Measurements from ENCODE around the gene ARHGEF1.
"Not testable (repeated sequence)": the region's sequence is repeated elsewhere in the genome, so short reads cannot be mapped to it uniquely, and the experiment has no call there.

Gene ARHGEF1

GRCh38 chr19:41933693-41934426, 50.9 kb downstream of the ARHGEF1 start:
- no peak overlapping the region for H3K27ac ChIP-seq (ENCODE audit: low read length)
- H3K36me3 ChIP-seq (ENCODE audit: control insufficient read depth, low read depth, low read length), result no peaks in the 10 kb centered on the region
- H3K4me3 ChIP-seq (ENCODE audit: low read length), result no peak overlapping the region
- no peaks in the 10 kb centered on the region for H3K9me3 ChIP-seq (ENCODE audit: control insufficient read depth, low read depth, low read length)
- no peak overlapping the region for H3K9ac ChIP-seq (ENCODE audit: low read length)
- H3K4me1 ChIP-seq (ENCODE audit: control insufficient read depth, low read depth, low read length), result peaks cover 4% of the 10 kb centered on the region
- peaks cover 94% of the 10 kb centered on the region for H3K27me3 ChIP-seq (ENCODE audit: control insufficient read depth, insufficient read depth, low read length)

DNA sequence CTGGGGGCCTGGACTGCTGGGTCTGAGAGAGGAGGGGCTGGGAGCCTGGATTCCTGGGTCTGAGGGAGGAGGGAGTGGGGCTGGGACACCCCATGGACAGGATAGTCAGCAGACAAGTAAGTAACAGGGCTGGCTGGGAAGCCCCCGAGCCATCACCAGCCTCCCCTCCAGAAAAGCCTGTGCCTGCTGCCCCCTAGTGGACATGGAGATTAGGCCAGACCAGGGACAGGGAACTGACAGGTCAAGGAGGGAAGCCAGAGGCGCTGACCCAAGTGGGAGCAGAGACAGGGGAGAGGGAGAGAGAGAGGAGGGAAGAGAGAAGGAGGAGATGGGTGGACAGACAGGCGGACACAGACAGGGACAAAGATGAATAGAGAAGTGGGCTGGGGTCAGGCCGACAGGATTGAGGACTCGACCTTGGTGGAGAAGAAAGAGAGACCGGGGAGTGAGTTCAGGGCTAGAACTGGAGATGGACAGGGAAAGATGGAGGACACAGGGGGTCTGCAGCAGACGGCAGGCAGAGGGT, 51.9 kb downstream of the ARHGEF1 start:
- Histone ChIP-seq H3K36me3 (ENCODE audit: control insufficient read depth, low read depth, low read length) (no peaks in the 10 kb centered on the region), H3K9me3 (ENCODE audit: control insufficient read depth, low read depth, low read length) (no peaks in the 10 kb centered on the region), H3K9ac (ENCODE audit: low read length) (no peak overlapping the region), H3K4me3 (ENCODE audit: low read length) (no peak overlapping the region), H3K27ac (ENCODE audit: low read length) (no peak overlapping the region), H3K4me1 (ENCODE audit: control insufficient read depth, low read depth, low read length) (peaks cover 4% of the 10 kb centered on the region), H3K27me3 (ENCODE audit: control insufficient read depth, insufficient read depth, low read length) (peaks cover 89% of the 10 kb centered on the region)

GRCh38 chr19:41935760-41936415, 52.9 kb downstream of the ARHGEF1 start:
- Histone ChIP-seq H3K9me3 (ENCODE audit: control insufficient read depth, low read depth, low read length) (no peaks in the 10 kb centered on the region), H3K4me1 (ENCODE audit: control insufficient read depth, low read depth, low read length) (peaks cover 4% of the 10 kb centered on the region), H3K36me3 (ENCODE audit: control insufficient read depth, low read depth, low read length) (no peaks in the 10 kb centered on the region), H3K27ac (ENCODE audit: low read length) (no peak overlapping the region), H3K27me3 (ENCODE audit: control insufficient read depth, insufficient read depth, low read length) (peaks cover 87% of the 10 kb centered on the region), H3K4me3 (ENCODE audit: low read length) (no peak overlapping the region), H3K9ac (ENCODE audit: low read length) (no peak overlapping the region)

- H3K4me1 ChIP-seq (ENCODE audit: control insufficient read depth, low read depth, low read length), result peaks cover 3% of the 10 kb centered on the region
- no peak overlapping the region for H3K4me3 ChIP-seq (ENCODE audit: low read length)
- H3K27ac ChIP-seq (ENCODE audit: low read length), result no peak overlapping the region
- H3K9ac ChIP-seq (ENCODE audit: low read length), result no peak overlapping the region
- H3K9me3 ChIP-seq (ENCODE audit: control insufficient read depth, low read depth, low read length), result no peaks in the 10 kb centered on the region
- no peaks in the 10 kb centered on the region for H3K36me3 ChIP-seq (ENCODE audit: control insufficient read depth, low read depth, low read length)
- H3K27me3 ChIP-seq (ENCODE audit: control insufficient read depth, insufficient read depth, low read length), result peaks cover 87% of the 10 kb centered on the region
Measured at GRCh38 chr19:41936416-41936850, 53.4 kb downstream of the ARHGEF1 start.

DNA sequence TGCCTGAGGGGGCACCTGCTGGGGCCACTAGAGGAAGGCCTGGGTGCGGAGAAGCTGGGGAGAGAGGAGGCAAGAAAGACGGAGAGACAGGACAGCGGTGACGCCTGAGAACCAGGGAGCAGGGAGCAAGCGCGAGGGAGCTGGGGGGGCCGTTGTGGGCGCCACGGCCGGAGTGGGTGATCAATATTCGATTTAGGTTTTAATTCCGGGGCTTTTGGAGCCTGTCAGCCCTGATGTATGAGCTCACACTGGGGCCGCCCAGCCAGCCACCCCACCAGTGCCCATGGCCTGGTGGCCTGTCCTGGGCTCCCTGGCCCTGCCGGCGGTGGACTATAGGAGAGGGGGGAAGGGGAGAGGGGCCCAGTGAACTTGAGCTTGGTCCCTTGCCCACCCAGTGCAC, 54.0 kb downstream of the ARHGEF1 start:
- Histone ChIP-seq H3K27me3 (ENCODE audit: control insufficient read depth, insufficient read depth, low read length) (peaks cover 87% of the 10 kb centered on the region), H3K4me3 (ENCODE audit: low read length) (no peak overlapping the region)

DNA sequence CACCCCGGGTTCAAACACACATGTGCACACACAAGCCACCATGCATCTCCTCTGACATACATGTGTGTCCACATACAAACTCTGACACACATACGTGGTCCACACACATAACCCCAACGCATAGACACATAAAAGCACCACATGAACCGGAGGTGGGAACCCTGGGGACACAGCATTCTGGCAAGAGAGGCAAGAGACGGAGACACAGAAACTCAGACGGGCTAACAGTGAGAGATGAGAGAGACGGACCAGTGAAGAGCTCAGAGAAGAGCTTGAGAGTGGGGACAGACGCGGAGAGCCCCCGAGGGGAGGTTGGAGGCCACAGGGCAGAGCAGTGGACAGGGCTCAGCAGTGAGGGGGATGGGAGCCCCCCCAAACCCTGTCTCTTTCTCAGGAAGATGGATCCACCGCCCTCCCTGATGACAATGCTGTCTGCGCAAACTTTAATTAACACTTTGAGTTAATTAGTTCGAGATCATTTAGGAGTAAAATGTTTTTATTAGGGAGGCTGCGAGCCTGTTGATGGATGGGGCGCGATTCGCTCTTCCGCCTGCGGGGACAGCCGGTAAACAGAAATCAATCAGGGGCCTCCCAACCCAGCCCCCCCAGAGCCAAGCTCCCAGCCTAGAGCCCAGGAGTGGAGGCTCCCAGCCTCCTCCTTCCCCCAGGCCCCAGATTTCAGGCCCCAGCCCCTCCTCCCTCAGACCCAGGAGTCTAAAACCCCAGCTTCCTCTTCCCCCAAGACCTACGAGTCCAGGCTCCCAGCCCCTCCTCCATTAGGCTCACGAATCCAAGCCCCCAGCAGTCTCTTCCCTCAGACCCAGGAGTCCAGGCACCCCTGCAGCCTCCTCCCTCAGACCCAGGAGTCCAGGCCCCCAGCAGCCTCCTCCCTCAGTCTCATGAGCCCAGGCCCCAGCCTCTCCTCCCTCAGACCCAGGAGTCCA, 54.8 kb downstream of the ARHGEF1 start:
- H3K27me3 ChIP-seq (ENCODE audit: control insufficient read depth, insufficient read depth, low read length), result peaks cover 78% of the 10 kb centered on the region
- no peak overlapping the region for H3K27ac ChIP-seq (ENCODE audit: low read length)
- H3K4me1 ChIP-seq (ENCODE audit: control insufficient read depth, low read depth, low read length), result no peaks in the 10 kb centered on the region

More for the DNA sequence above, 54.0 kb downstream of the ARHGEF1 start:
- Histone ChIP-seq H3K9ac (ENCODE audit: low read length) (no peak overlapping the region), H3K27ac (ENCODE audit: low read length) (no peak overlapping the region), H3K4me1 (ENCODE audit: control insufficient read depth, low read depth, low read length) (no peaks in the 10 kb centered on the region), H3K36me3 (ENCODE audit: control insufficient read depth, low read depth, low read length) (no peaks in the 10 kb centered on the region), H3K9me3 (ENCODE audit: control insufficient read depth, low read depth, low read length) (no peaks in the 10 kb centered on the region)

DNA sequence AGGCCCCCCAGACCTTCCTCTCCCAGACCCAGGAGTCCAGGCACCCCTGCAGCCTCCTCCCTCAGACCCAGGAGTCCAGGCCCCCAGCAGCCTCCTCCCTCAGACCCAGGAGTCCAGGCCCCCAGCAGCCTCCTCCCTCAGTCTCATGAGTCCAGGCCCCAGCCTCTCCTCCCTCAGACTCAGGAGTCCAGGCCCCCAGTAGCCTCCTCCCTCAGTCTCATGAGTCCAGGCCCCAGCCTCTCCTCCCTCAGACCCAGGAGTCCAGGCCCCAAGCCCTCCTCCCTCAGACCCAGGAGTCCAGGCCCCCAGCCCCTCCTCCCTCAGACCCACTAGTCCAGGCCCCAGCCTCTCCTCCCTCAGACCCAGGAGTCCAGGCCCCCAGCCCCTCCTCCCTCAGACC, 56.2 kb downstream of the ARHGEF1 start:
- not testable (repeated sequence) for H3K36me3 ChIP-seq (ENCODE audit: control insufficient read depth, low read depth, low read length); H3K9ac ChIP-seq (ENCODE audit: low read length); H3K27ac ChIP-seq (ENCODE audit: low read length); H3K4me1 ChIP-seq (ENCODE audit: control insufficient read depth, low read depth, low read length); H3K9me3 ChIP-seq (ENCODE audit: control insufficient read depth, low read depth, low read length); H3K4me3 ChIP-seq (ENCODE audit: low read length)
- H3K27me3 ChIP-seq (ENCODE audit: control insufficient read depth, insufficient read depth, low read length), result peaks cover 64% of the 10 kb centered on the region

More for the DNA sequence above, 54.8 kb downstream of the ARHGEF1 start:
- Histone ChIP-seq H3K4me3 (ENCODE audit: low read length) (no peak overlapping the region), H3K9me3 (ENCODE audit: control insufficient read depth, low read depth, low read length) (no peaks in the 10 kb centered on the region), H3K36me3 (ENCODE audit: control insufficient read depth, low read depth, low read length) (no peaks in the 10 kb centered on the region), H3K9ac (ENCODE audit: low read length) (no peak overlapping the region)

- Histone ChIP-seq H3K27me3 (ENCODE audit: control insufficient read depth, insufficient read depth, low read length) (peaks cover 55% of the 10 kb centered on the region), H3K27ac (ENCODE audit: low read length) (no peak overlapping the region), H3K9ac (ENCODE audit: low read length) (no peak overlapping the region), H3K36me3 (ENCODE audit: control insufficient read depth, low read depth, low read length) (no peaks in the 10 kb centered on the region), H3K4me1 (ENCODE audit: control insufficient read depth, low read depth, low read length) (no peaks in the 10 kb centered on the region), H3K9me3 (ENCODE audit: control insufficient read depth, low read depth, low read length) (no peaks in the 10 kb centered on the region), H3K4me3 (ENCODE audit: low read length) (peak overlapping the region; percentile 54)
Measured at GRCh38 chr19:41939861-41940730, 57.1 kb downstream of the ARHGEF1 start.

GRCh38 chr19:41940731-41941409, 57.9 kb downstream of the ARHGEF1 start:
- H3K27ac ChIP-seq (ENCODE audit: low read length), result no peak overlapping the region

GRCh38 chr19:41941410-41942202, 58.6 kb downstream of the ARHGEF1 start:
- H3K27me3 ChIP-seq (ENCODE audit: control insufficient read depth, insufficient read depth, low read length), result peaks cover 40% of the 10 kb centered on the region
- no peak overlapping the region for H3K9ac ChIP-seq (ENCODE audit: low read length)
- no peak overlapping the region for H3K4me3 ChIP-seq (ENCODE audit: low read length)
- no peak overlapping the region for H3K27ac ChIP-seq (ENCODE audit: low read length)
- H3K9me3 ChIP-seq (ENCODE audit: control insufficient read depth, low read depth, low read length), result no peaks in the 10 kb centered on the region
- H3K4me1 ChIP-seq (ENCODE audit: control insufficient read depth, low read depth, low read length), result no peaks in the 10 kb centered on the region
- no peaks in the 10 kb centered on the region for H3K36me3 ChIP-seq (ENCODE audit: control insufficient read depth, low read depth, low read length)

More at GRCh38 chr19:41940731-41941409, 57.9 kb downstream of the ARHGEF1 start:
- Histone ChIP-seq H3K27me3 (ENCODE audit: control insufficient read depth, insufficient read depth, low read length) (peaks cover 48% of the 10 kb centered on the region), H3K4me1 (ENCODE audit: control insufficient read depth, low read depth, low read length) (no peaks in the 10 kb centered on the region), H3K9me3 (ENCODE audit: control insufficient read depth, low read depth, low read length) (no peaks in the 10 kb centered on the region), H3K4me3 (ENCODE audit: low read length) (peak overlapping the region; percentile 45), H3K36me3 (ENCODE audit: control insufficient read depth, low read depth, low read length) (no peaks in the 10 kb centered on the region), H3K9ac (ENCODE audit: low read length) (no peak overlapping the region)
